H1 (cell line): ENCODE measurements around the gene STARD13. TPM values are rescaled to one million over a fixed set of nuclear protein-coding genes. Genes with fewer than 3 reads are reported as not detected.

ENCODE experiments used
- RBBP5 ChIP-seq: IDR thresholded peaks from 2 replicates; pipeline ENCODE4 v1.7.1; 2012; ENCODE audit warnings: low read depth, mild to moderate bottlenecking, inconsistent platforms, low read length, moderate library complexity, borderline replicate concordance
- TCF12 ChIP-seq: IDR thresholded peaks from 2 replicates; pipeline ENCODE4 v1.6.1; 2011; ENCODE audit warnings: low read depth, mild to moderate bottlenecking, low read length
- polyA plus RNA-seq, 7 experiments: library from polyadenylated mRNA; depleted of rRNA in 3 of 7; stranded (reverse) in 5 of 7; unstranded in 2 of 7; fragments of >200 nt in 5 of 7; fragments of 200-250 nt in 2 of 7; gene quantifications; 1 replicate in 5 of 7; 2 replicates in 1 of 7; 4 replicates in 1 of 7; pipeline versions ENCODE4 v1.2.1 to v1.2.3, GENCODE V29; 2011 to 2013; ENCODE audit warnings: missing spikeins in 2 of 7, mixed read lengths in 2 of 7
- total RNA-seq: library from RNA; stranded (reverse); fragmentation: NEBNext Ultra II Directional; extraction: Animal tissue kit (Norgen Biotek cat#: 25700); gene quantifications from 2 replicates; pipeline ENCODE4 v1.2.1, GENCODE V29; 2021

STARD13 gene
- total and polyA plus RNA-seq, 2 of the 8 experiments (the other 6 are each of a cell fraction or from before 2014, with no cell fraction given), result 0.82 to 2.9 TPM

DNA sequence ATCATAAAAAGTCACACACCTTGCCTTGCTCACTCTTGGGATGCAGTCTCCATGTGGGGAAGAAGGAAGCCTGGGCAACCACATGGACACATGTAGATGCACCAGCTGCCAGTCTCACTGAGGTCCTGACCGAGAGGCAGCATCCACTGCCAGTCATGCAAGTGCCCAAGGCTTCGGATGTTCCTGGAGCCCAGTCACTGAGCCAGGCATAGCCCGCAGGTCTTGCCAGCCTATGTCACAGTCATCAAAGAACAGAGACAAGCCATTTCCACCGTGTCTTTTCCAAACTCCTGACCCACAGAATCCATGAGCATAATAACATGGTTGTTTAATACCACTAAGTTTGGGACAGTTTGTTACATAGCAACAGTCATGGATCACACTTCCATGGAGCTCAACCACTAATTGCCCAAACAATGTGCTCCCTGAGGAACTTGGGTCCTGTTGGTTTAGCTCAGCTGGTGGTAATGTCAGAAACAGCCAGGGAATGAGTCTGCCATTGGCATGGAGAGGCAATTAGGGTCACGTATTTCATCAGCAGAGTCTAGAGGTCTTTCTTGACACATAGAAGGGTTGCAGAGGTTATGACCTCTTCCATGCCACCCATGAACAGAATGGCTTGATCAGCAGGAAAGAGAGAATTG, 21.5 kb downstream of the STARD13 start (continued):
- no peak for TF ChIP-seq RBBP5
- TF ChIP-seq TCF12, result no peak
